LNCAP (cell line): ENCODE results near the gene TMCO6.
A peak's percentile ranks its signal among the peaks of the same experiment; 100 is the strongest.

Source experiments
- TF ChIP-seq, protein P1 (sequence below): fragments of 450-650 bp; IDR thresholded peaks from 2 replicates; pipeline ENCODE4 v1.5.1; 2017; ENCODE audit warnings: mild to moderate bottlenecking

Gene TMCO6

DNA sequence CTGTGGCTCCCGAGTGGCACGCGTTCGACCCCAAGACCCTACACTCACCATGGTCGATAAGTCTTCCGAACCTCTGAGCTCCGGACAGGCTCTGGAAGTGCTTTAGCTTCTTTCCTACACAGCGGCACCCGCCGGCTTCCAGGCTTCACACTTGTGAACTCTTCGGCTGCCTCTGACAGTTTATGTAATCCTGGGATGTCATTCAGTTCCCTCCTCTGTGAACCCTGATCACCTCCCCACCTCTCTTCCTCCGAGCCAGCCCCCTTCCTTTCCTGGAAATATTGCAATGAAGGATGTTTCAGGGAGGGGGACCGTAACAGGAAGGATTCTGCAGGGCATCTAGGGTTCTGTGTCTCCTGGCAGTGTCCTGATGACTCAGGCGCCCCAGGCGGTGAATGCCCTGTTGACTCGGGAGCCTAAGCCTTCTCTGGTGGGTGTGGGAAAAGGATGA, 6.2 kb upstream of the TMCO6 start, which contains the start of gene CD14:
TSS of gene CD14 (minus strand) at position 155 of the 451 bp plus-strand sequence. CDS start at position 51, 104 bp downstream.
- TF ChIP-seq, protein P1, sequence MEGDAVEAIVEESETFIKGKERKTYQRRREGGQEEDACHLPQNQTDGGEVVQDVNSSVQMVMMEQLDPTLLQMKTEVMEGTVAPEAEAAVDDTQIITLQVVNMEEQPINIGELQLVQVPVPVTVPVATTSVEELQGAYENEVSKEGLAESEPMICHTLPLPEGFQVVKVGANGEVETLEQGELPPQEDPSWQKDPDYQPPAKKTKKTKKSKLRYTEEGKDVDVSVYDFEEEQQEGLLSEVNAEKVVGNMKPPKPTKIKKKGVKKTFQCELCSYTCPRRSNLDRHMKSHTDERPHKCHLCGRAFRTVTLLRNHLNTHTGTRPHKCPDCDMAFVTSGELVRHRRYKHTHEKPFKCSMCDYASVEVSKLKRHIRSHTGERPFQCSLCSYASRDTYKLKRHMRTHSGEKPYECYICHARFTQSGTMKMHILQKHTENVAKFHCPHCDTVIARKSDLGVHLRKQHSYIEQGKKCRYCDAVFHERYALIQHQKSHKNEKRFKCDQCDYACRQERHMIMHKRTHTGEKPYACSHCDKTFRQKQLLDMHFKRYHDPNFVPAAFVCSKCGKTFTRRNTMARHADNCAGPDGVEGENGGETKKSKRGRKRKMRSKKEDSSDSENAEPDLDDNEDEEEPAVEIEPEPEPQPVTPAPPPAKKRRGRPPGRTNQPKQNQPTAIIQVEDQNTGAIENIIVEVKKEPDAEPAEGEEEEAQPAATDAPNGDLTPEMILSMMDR, result no peak

DNA sequence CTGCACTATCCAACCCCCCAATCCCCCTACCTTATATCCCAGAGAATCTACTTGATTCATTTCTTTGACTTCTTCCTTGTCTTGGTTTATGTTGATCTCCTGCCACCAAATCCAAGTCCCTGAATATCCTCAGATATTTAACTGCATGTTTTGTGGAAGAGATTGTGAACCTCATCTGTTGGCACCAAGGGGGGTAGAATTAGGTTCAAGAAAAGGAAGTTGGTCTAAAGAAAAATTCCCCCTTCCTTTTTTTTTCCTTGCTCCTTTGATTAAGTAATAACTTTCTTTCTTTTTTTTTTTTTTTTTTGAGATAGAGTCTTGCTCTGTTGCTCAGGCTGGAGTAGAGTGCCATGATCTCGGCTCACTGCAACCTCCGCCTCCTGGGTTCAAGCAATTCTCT, 5.8 kb upstream of the TMCO6 start:
- TF ChIP-seq, protein P1, result no peak

DNA sequence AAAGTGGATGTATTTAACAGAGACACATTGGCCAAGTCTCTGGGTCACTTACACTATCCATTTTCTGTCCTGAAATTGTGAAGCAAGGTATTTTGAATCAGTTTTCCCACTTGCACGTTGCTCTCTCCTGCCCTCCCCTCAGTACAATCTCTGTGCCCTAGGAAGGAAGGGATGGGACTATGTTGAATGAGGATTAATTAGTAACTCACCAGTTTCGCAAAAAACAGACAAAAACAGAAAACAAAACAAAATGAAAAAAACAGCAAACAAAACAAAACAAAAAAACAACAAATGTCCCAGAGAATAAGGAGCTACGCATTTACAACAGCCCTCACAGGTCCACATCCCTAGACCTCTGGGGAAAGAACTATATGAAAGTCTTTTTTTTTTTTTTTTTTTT, 5.1 kb upstream of the TMCO6 start:
- TF ChIP-seq, protein P1, result no peak

DNA sequence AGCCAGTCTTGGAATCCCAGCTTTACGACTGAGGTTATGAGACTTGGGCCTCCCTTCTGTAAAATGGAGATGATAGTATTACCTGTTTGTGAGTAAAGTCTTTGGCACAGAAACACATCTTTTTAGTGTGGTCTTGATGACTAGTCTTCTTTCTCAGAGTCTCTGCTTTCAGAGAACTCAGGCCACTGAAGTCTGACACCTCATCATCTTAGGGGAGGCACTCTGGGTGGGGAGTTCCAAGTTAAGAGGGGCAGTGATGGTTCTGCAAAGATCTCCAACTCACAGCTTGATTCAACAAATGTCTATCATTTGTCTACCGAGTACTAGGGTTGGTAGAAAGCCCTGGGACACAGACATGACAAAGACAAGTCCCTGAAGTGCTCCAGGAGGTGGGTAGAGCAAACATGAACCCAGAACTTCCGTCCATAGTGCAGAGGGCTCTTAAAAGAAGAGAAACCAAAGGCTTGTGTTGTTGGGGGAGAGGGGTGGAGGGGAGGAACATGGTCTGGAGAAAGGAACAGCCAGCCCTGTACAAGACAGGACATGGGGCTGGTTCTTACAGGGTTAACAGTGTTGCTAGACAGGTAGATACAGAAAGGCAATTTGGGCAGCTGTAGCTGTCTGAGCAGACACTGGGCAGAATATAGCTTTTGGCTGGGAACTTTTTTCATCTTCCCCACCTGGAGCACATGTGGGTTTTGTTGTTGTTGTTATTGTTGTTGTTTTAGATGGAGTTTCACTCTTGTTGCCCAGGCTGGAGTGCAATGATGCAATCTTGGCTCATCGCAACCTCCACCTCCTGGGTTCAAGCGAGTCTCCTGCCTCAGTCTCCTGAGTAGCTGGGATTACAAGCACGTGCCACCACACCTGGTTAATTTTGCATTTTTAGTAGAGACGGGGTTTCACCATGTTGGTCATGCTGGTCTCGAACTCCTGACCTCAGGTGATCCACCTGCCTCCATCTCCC, 3.7 kb upstream of the TMCO6 start:
- TF ChIP-seq, protein P1, result 0 out of 2 replicates have a peak, but pooled peaks have one; percentile 0

DNA sequence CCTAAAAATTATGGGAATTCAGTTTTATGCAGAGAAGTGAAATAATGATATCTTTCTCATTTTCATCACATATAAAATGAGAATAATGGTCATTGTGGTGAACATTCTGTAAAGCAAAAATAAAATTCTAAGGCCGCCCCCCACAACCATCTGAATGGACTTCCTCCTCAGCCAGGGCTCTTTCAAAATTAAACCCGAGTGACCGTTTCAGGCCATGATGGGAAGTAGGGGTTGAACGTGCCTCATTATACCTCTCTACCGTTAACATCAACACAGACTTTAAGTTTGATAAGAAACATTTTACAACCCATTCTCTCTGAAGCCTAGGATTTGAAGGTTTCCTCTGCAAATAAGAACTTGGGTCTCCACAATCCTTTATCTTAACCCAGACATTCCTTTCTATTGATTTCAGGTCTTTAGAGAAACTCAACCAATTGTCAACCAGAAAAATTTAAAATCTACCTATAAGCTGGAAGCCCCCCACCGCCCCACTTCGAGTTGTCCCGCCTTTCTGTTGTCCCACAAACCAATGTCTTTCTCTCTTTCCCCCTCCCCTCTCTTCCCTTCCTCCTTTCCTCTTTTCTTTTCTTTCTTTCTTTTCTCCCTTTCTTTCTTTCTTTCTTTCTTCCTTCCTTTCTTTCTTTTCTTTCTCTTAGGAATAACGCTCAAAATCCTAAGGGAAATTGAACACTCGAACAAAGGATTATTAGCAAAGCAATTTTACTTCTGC, 1.7 kb upstream of the TMCO6 start:
- TF ChIP-seq, protein P1, result no peak

DNA sequence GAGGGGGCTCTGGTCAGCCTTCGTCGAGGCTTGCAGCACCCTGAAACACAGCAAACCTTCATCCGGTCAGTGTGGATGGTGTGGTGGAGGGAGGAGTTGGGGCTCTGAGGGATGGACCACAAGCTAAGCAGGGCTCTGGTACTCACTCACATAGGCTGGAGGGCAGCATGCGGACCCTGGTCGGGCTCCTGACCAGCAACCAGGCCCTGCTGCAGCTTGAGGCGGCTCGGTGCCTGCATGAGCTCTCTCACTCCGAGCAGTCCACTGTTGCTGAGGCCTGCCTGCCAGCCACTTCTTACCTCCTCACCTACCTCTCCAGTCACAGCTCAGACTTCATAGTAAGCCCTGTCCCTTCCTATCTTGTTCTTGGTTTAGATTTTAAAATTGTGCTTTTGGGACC, 2.5 kb downstream of the TMCO6 start:
- TF ChIP-seq, protein P1, result no peak

DNA sequence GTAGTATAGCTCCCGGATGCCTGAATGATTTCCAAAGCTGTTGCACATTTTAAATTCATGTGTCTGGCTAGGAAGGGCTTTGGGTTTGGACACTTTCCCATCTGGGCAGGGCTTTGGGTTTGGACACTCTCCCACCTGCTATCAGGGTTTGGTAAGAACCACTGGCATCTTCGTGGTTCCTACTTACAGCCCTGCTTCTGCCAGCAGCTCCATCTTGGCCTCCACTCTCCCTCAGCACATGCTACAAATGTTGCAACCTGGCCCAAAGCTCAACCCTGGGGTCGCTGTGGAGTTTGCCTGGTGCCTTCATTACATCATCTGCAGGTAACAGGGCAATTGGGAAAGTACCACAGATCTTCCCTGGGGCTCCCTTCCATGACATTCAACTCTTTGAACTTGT, 3.5 kb downstream of the TMCO6 start:
- TF ChIP-seq, protein P1, result no peak
